ENCODE results near the gene VPS25. TPM values are rescaled to one million over a fixed set of nuclear protein-coding genes. Genes with fewer than 3 reads are reported as not detected.
"Not testable (repeated sequence)": the region's sequence is repeated elsewhere in the genome, so short reads cannot be mapped to it uniquely, and the experiment has no call there.

The VPS25 gene
- total RNA-seq = 10 to 100 TPM; 62.8 to 77.8 TPM

- no peaks in the 10 kb centered on the region for H3K9me3 Mint-ChIP-seq (ENCODE audit: low read depth)
- CTCF ChIA-PET = interaction anchor here (1.0 to 4.2 kb wide), 7 partner anchors 9 to 195 kb away, joined by 3 to 57 read pairs (median 6); partner anchors contain the start of genes BECN1, PSMC3IP and RAMP2
Measured at GRCh38 chr17:42773290-42774035, at the start of gene VPS25. TSS of gene VPS25 (plus strand) at chr17:42773449. CDS start at chr17:42773476, 27 bp downstream.

GRCh38 chr17:42723636-42724035 is 49.6 kb upstream of the VPS25 start:
- Mint-ChIP-seq H3K9me3 (ENCODE audit: low read depth) (no peaks in the 10 kb centered on the region), H3K27me3 (no peaks in the 10 kb centered on the region), H3K36me3 (peaks cover 27% of the 10 kb centered on the region), H3K4me3 (no peak overlapping the region), H3K27ac (no peak overlapping the region), H3K4me1 (peaks cover 2% of the 10 kb centered on the region)
- no peak for DNase-seq
- CTCF ChIA-PET = interaction anchor here (1.2 kb wide), 1 partner anchor 31 kb away, joined by 3 read pairs; no protein-coding TSS in a partner anchor
- no peak for ATAC-seq

More at GRCh38 chr17:42773290-42774035, at the start of gene VPS25:
- peak; percentile 84 for DNase-seq
- ATAC-seq = peak; percentile 97
- Mint-ChIP-seq H3K27me3 (no peaks in the 10 kb centered on the region), H3K36me3 (peaks cover 25% of the 10 kb centered on the region), H3K27ac (peak within 1 kb of the TSS; percentile 98), H3K4me1 (peaks cover 35% of the 10 kb centered on the region), H3K4me3 (peak within 1 kb of the TSS; percentile 99)

GRCh38 chr17:42725143-42725542 is 48.1 kb upstream of the VPS25 start:
- Mint-ChIP-seq H3K4me3 (no peak overlapping the region), H3K4me1 (peaks cover 2% of the 10 kb centered on the region), H3K36me3 (peaks cover 24% of the 10 kb centered on the region), H3K27ac (no peak overlapping the region), H3K9me3 (ENCODE audit: low read depth) (no peaks in the 10 kb centered on the region), H3K27me3 (no peaks in the 10 kb centered on the region)
- CTCF ChIA-PET = interaction anchor here (0.7 to 2.5 kb wide), 3 partner anchors 14 to 48 kb away, joined by 3 to 5 read pairs (median 3); partner anchors contain the start of gene VPS25
- DNase-seq (no peak), ATAC-seq (no peak)

DNA sequence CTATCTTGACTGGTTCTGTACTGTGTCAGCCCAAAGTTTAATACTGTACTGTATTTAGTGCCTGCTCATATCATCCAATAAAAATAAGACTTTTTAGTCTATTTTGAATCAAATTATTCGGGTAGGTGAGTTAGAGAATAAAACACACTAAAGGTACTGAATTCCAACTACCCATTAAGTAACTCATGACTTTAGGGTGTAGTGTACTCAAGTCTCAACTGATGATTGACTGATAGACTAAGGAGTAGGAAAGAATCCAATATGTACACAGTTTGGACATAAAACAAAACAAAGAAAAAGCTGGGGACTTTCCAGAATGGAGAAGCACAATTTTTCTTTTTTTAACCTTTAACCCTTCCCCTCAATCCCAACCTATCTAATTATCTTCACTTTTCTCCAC is 32.5 kb upstream of the VPS25 start:
- H3K27ac Mint-ChIP-seq = no peak overlapping the region
- CTCF ChIA-PET = no interaction called here

DNA sequence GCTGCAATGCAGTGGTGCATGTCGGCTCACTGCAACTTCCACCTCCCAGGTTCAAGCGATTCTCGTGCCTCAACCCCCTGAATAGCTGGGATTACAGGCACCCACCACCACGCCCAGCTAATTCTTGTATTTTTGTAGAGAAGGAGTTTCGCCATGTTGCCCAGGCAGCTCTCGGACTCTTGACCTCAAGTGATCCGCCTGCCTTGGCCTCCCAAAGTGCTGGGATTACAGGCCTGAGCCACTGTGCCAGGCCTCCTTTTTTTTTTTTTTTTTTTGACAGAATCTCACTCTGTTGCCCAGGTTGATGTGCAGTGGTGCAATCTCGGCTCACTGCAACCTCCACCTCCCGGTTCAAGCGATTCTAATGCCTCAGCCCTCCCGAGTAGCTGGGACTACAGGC is 30.3 kb upstream of the VPS25 start:
- CTCF ChIA-PET = interaction anchor here (1.4 to 1.9 kb wide), 3 partner anchors 21 to 165 kb away, joined by 4 to 8 read pairs (median 7); partner anchors contain the start of gene PSMC3IP
- peaks cover 21% of the 10 kb centered on the region for H3K27me3 Mint-ChIP-seq

More for the DNA sequence above, 32.5 kb upstream of the VPS25 start:
- H3K27me3 Mint-ChIP-seq = peaks cover 6% of the 10 kb centered on the region
- peaks cover 20% of the 10 kb centered on the region for H3K4me1 Mint-ChIP-seq
- H3K9me3 Mint-ChIP-seq (ENCODE audit: low read depth) = no peaks in the 10 kb centered on the region
- no peak overlapping the region for H3K4me3 Mint-ChIP-seq
- H3K36me3 Mint-ChIP-seq = no peaks in the 10 kb centered on the region
- ATAC-seq (no peak), DNase-seq (no peak)

DNA sequence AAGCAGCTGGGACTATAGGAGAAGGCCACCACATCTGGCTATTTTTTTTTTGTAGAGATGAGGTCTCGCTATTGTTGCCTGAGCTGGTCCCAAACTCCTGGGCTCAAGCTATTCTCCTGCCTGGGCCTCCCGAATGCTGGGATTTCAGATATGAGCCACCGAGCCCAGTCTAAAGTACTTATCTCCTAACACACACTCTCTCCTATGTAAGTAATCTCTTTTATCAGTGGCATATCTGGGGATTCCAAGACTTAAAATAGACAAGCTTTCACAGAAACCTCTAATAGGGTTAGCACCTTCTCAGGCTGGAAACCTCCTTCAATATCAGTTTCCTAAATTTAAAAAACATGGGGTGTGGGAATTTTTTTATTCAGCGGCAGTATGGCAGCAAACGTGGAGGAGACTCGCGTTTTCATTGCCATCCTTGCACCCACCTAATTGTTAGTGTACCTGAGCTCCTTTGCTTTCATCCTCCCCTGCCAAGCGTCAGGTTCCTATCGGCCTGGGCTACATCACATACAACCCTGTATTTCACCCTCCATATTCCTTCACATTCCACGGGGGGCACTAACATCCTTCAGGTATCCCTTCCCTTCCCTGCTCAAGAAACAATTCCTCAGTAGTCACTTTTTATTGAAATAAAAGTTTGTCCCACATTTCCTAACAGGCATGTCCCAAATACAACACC is 29.5 kb upstream of the VPS25 start:
- ATAC-seq (no peak), DNase-seq (no peak)
- Mint-ChIP-seq H3K9me3 (ENCODE audit: low read depth) (no peaks in the 10 kb centered on the region), H3K27ac (peak overlapping the region; percentile 90), H3K36me3 (no peaks in the 10 kb centered on the region), H3K4me3 (peak overlapping the region; percentile 98), H3K4me1 (peaks cover 20% of the 10 kb centered on the region), H3K27me3 (peaks cover 22% of the 10 kb centered on the region)
- CTCF ChIA-PET = interaction anchor here (0.5 to 1.9 kb wide), 4 partner anchors 20 to 841 kb away, joined by 3 to 8 read pairs (median 6); partner anchors contain the start of gene PSMC3IP

More for the DNA sequence above, 30.3 kb upstream of the VPS25 start:
- peaks cover 20% of the 10 kb centered on the region for H3K4me1 Mint-ChIP-seq
- H3K9me3 Mint-ChIP-seq (ENCODE audit: low read depth); H3K27ac Mint-ChIP-seq; ATAC-seq; DNase-seq; H3K36me3 Mint-ChIP-seq; H3K4me3 Mint-ChIP-seq: not testable (repeated sequence)

- ATAC-seq (peak; percentile 63), DNase-seq (peak; percentile 66)
- Mint-ChIP-seq H3K9me3 (ENCODE audit: low read depth) (no peaks in the 10 kb centered on the region), H3K27ac (peak overlapping the region; percentile 90), H3K4me3 (peak overlapping the region; percentile 98), H3K4me1 (peaks cover 20% of the 10 kb centered on the region), H3K36me3 (no peaks in the 10 kb centered on the region), H3K27me3 (peaks cover 28% of the 10 kb centered on the region)
- CTCF ChIA-PET = interaction anchor here (1.4 to 1.9 kb wide), 3 partner anchors 19 to 166 kb away, joined by 4 to 8 read pairs (median 7); partner anchors contain the start of gene PSMC3IP
Measured at GRCh38 chr17:42744283-42744805, 28.9 kb upstream of the VPS25 start.

- peak within 1 kb of the TSS; percentile 90 for H3K27ac Mint-ChIP-seq
- H3K27me3 Mint-ChIP-seq = peaks cover 30% of the 10 kb centered on the region
- peaks cover 20% of the 10 kb centered on the region for H3K4me1 Mint-ChIP-seq
- DNase-seq = peak; percentile 93
- CTCF ChIA-PET = interaction anchor here (1.9 kb wide), 1 partner anchor 167 kb away, joined by 7 read pairs; the partner anchor contains the start of gene PSMC3IP
- H3K9me3 Mint-ChIP-seq (ENCODE audit: low read depth) = no peaks in the 10 kb centered on the region
- peak within 1 kb of the TSS; percentile 98 for H3K4me3 Mint-ChIP-seq
- peak; percentile 96 for ATAC-seq
- no peaks in the 10 kb centered on the region for H3K36me3 Mint-ChIP-seq
Measured at GRCh38 chr17:42744806-42745617, 28.2 kb upstream of the VPS25 start, which contains the start of gene EZH1. TSS of gene EZH1 (minus strand) at chr17:42745040. CDS start at chr17:42728941, 16,099 bp downstream.

DNA sequence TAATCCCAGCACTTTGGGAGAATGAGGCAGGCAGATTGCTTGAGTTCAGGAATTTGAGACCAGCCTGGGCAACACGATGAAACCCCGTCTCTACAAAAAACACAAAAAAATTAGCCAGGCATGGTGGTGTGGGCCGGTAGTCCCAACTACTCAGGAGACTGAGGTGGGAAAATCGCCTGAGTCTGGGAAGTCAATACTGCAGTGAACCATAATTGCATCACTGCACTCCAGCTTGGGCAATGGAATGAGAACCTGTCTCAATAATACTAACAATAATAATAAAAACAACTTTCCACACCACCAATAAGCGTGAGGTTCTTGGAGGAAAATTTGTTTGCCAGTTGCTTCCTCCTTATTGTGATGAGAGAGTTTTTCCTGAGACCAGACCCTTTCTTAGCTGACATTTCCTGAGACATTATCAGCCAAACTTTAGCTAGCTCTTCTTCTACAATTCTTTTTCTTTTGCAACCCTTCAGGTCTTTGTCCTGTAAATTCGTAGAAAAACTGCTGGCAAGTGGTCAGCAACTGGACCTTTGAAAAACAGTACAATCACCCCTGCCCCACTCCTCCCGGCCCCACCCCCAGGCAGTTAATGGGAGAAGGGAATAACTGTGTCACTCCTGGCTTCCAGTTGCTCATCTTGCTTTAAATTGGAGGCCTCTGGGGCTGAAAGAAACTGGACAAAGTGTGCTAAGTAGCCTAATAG is 24.9 kb upstream of the VPS25 start:
- Mint-ChIP-seq H3K27ac (no peak overlapping the region), H3K4me3 (no peak overlapping the region), H3K27me3 (peaks cover 54% of the 10 kb centered on the region), H3K9me3 (ENCODE audit: low read depth) (no peaks in the 10 kb centered on the region), H3K36me3 (no peaks in the 10 kb centered on the region), H3K4me1 (peaks cover 16% of the 10 kb centered on the region)
- CTCF ChIA-PET = interaction anchor here (1.1 to 2.5 kb wide), 4 partner anchors 12 to 72 kb away, joined by 3 to 6 read pairs (median 3); partner anchors contain the start of gene RAMP2
- ATAC-seq (no peak), DNase-seq (no peak)

GRCh38 chr17:42748908-42749798 is 24.1 kb upstream of the VPS25 start:
- Mint-ChIP-seq H3K27me3 (peaks cover 58% of the 10 kb centered on the region), H3K36me3 (no peaks in the 10 kb centered on the region), H3K27ac (no peak overlapping the region), H3K9me3 (ENCODE audit: low read depth) (no peaks in the 10 kb centered on the region), H3K4me1 (peaks cover 9% of the 10 kb centered on the region), H3K4me3 (no peak overlapping the region)
- no peak for ATAC-seq
- DNase-seq = no peak
- CTCF ChIA-PET = interaction anchor here (1.1 to 2.8 kb wide), 7 partner anchors 12 to 171 kb away, joined by 3 to 11 read pairs (median 3); partner anchors contain the start of gene RAMP2

DNA sequence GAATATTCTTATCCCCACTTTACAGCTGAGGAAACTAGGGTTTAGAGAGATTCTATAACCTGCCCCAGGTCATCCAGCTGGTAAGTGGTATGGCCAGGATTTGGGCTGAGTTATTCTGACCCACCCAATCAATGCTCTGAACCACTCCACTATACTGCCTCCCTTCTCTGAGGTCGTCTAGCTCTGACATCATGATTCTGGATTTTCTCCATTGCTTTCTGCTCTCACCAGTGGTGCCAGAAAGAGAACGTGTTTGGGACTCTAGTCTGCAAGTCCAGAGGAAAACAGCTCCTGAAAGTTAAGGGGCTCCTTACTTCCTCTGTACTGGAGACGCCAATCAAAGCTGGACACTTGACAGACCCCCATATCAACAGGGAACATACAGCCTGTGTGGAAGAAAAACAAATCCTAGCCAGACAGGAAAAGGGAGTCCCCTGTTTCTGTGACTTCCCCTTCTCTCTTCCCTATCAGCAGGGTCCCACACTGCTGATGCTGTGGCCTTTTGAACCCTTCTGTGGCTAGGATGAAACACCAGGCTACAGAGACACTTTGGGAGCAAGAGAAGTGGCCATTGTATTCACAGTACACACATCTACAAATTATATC is 22.4 kb upstream of the VPS25 start:
- H3K4me1 Mint-ChIP-seq = no peaks in the 10 kb centered on the region
- H3K36me3 Mint-ChIP-seq = no peaks in the 10 kb centered on the region
- CTCF ChIA-PET = interaction anchor here (1.5 to 2.8 kb wide), 3 partner anchors 10 to 28 kb away, joined by 3 to 11 read pairs (median 6); partner anchors contain the start of gene RAMP2
- H3K27ac Mint-ChIP-seq = no peak overlapping the region
- H3K27me3 Mint-ChIP-seq = peaks cover 64% of the 10 kb centered on the region
- DNase-seq = no peak
- H3K9me3 Mint-ChIP-seq (ENCODE audit: low read depth) = no peaks in the 10 kb centered on the region
- H3K4me3 Mint-ChIP-seq = no peak overlapping the region
- ATAC-seq = no peak

All from activated CD8-positive, alpha-beta memory T cell treated with anti-CD3 and anti-CD28 coated beads, Interleukin-2, amount 10 ng/mL, durations not matched to agents 7 days and 5 days (primary cell).